PC-3 (cell line): Measurements from ENCODE around the gene HOXC11.

Experiments used
- EZH2 ChIP-seq: fragments of 300-600 bp; sonication (generic); IDR thresholded peaks from one replicate; pipeline ENCODE4 v1.6.1; 2017; ENCODE audit warnings: antibody characterized with exemption, mild to moderate bottlenecking, low read length; ENCODE audit not compliant: unreplicated experiment
- TF ChIP-seq, protein P1 (sequence below): fragments of 300-600 bp; sonication (generic); conservative IDR thresholded peaks from 2 replicates; pipeline ENCODE4 v1.5.1; 2017; ENCODE audit warnings: antibody characterized with exemption, low read depth, mild to moderate bottlenecking, low read length

DNA sequence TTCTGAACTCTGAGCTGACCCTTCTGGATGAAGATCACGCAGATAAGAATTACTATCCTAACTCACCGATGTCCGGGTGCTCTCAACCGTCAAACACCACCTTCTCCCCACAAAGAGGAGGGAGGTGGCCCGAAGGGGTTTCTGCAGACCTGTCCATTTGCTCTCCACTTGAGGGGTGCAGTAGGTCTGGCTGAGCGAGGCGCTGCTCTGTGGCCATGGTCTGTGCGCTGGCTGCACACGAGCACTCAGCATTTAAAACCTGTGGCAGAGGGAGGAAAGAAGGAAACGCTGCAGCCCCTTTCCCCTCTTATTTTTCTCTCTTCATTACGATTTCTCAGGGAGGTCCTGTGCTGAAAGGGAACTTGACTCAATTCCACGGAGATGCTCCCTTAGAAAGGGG, 35.8 kb upstream of the HOXC11 start:
- TF ChIP-seq, protein P1, sequence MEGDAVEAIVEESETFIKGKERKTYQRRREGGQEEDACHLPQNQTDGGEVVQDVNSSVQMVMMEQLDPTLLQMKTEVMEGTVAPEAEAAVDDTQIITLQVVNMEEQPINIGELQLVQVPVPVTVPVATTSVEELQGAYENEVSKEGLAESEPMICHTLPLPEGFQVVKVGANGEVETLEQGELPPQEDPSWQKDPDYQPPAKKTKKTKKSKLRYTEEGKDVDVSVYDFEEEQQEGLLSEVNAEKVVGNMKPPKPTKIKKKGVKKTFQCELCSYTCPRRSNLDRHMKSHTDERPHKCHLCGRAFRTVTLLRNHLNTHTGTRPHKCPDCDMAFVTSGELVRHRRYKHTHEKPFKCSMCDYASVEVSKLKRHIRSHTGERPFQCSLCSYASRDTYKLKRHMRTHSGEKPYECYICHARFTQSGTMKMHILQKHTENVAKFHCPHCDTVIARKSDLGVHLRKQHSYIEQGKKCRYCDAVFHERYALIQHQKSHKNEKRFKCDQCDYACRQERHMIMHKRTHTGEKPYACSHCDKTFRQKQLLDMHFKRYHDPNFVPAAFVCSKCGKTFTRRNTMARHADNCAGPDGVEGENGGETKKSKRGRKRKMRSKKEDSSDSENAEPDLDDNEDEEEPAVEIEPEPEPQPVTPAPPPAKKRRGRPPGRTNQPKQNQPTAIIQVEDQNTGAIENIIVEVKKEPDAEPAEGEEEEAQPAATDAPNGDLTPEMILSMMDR = no peak
- no peak for TF ChIP-seq EZH2
